IMR-90 (cell line): ENCODE measurements around the gene HES6. TPM values are rescaled to one million over a fixed set of nuclear protein-coding genes. Genes with fewer than 3 reads are reported as not detected.

Source experiments
- ATAC-seq: fragments of 200-7000 bp; cut with Tn5 transposase; 2 replicates; pipeline ENCODE4 v1.9.1; 2020; ENCODE audit warnings: low read depth, mild to moderate bottlenecking, moderate library complexity
- BruUV-seq: library from RNA; stranded (reverse); fragments of 400-500 nt; replicated peaks from 2 replicates; lab custom pipeline; 2021; lab: Mats Ljungman, UMichigan
- CTCF ChIA-PET: fragments of 300-600 bp; formaldehyde crosslinking; extraction: SDS; loops from one replicate; lab custom pipeline; 2021; ENCODE audit warnings: antibody characterized with exemption; lab: Yijun Ruan, JAX
- POLR2A ChIA-PET: fragments of 300-600 bp; sonication (Branson Sonifier 250); formaldehyde crosslinking; loops from one replicate; lab custom pipeline; 2022; ENCODE audit warnings: antibody characterized with exemption; ENCODE audit not compliant: unreplicated experiment; lab: Charles Lee
- DNase-seq: peaks from one replicate; pipeline ENCODE4 v3.0.0; 2013
- H2AFZ ChIP-seq: replicated peaks from 2 replicates; pipeline ENCODE3; 2013; ENCODE audit warnings: low read length, mild to moderate bottlenecking; ENCODE audit not compliant: poor library complexity
- H2AK5ac ChIP-seq: 2 replicates; pipeline ENCODE4 v1.6.1; 2013; ENCODE audit warnings: low read depth, low read length, inconsistent platforms
- H2AK9ac ChIP-seq: replicated peaks from 2 replicates; pipeline ENCODE3; 2013; ENCODE audit warnings: mild to moderate bottlenecking, low read depth, low read length, moderate library complexity; ENCODE audit not compliant: poor library complexity
- H2BK120ac ChIP-seq: 2 replicates; pipeline ENCODE4 v1.6.1; 2013; ENCODE audit warnings: low read depth, low read length, inconsistent platforms
- H2BK15ac ChIP-seq: 3 replicates; pipeline ENCODE4 v1.6.1; 2013; ENCODE audit warnings: low read depth, low read length, inconsistent platforms
- H2BK20ac ChIP-seq: 2 replicates; pipeline ENCODE4 v1.6.1; 2013; ENCODE audit warnings: low read depth, mild to moderate bottlenecking, inconsistent platforms, low read length, moderate library complexity
- H2BK5ac ChIP-seq: 2 replicates; pipeline ENCODE4 v1.6.1; 2013; ENCODE audit warnings: mild to moderate bottlenecking, low read depth, low read length, inconsistent platforms; ENCODE audit not compliant: poor library complexity, severe bottlenecking
- H3K14ac ChIP-seq: replicated peaks from 2 replicates; pipeline ENCODE4 v1.6.1; 2013; ENCODE audit warnings: low read depth, low read length, inconsistent platforms
- H3K18ac ChIP-seq: 2 replicates; pipeline ENCODE4 v1.6.1; 2013; ENCODE audit warnings: low read depth, low read length, control low read depth
- H3K23ac ChIP-seq: 2 replicates; pipeline ENCODE4 v1.6.1; 2013; ENCODE audit warnings: low read depth, low read length, inconsistent platforms
- H3K27ac ChIP-seq: 2 replicates; pipeline ENCODE4 v1.5.1; 2013; ENCODE audit warnings: mild to moderate bottlenecking, control low read depth, low read length; ENCODE audit not compliant: insufficient read depth
- H3K27me3 ChIP-seq: 2 replicates; pipeline ENCODE4 v1.6.1; 2013; ENCODE audit warnings: low read length; ENCODE audit not compliant: control insufficient read depth, insufficient read depth
- H3K36me3 ChIP-seq: 2 replicates; pipeline ENCODE4 v1.6.1; 2013; ENCODE audit warnings: low read length, mixed read lengths; ENCODE audit not compliant: control insufficient read depth, insufficient read depth
- H3K4ac ChIP-seq: 2 replicates; pipeline ENCODE4 v1.6.1; 2013; ENCODE audit warnings: low read depth, low read length, inconsistent platforms
- H3K4me1 ChIP-seq: 2 replicates; pipeline ENCODE4 v1.6.1; 2013; ENCODE audit warnings: low read length, mixed read lengths; ENCODE audit not compliant: control insufficient read depth, insufficient read depth
- H3K4me2 ChIP-seq: 2 replicates; pipeline ENCODE4 v1.6.1; 2013; ENCODE audit warnings: low read depth, mild to moderate bottlenecking, control low read depth, low read length, moderate library complexity
- H3K4me3 ChIP-seq: 2 replicates; pipeline ENCODE4 v1.5.1; 2013; ENCODE audit warnings: low read depth, mild to moderate bottlenecking, control low read depth, low read length, moderate library complexity; ENCODE audit not compliant: insufficient read depth
- H3K56ac ChIP-seq: 2 replicates; pipeline ENCODE4 v1.6.1; 2013; ENCODE audit warnings: low read length, inconsistent platforms; ENCODE audit not compliant: insufficient read depth; ENCODE audit errors: extremely low read depth
- H3K79me1 ChIP-seq, 2 experiments: 2 replicates each; pipeline ENCODE4 v1.6.1; 2013; ENCODE audit warnings: low read length in 2 of 2, inconsistent platforms in 1 of 2, low read depth in 1 of 2
- H3K9ac ChIP-seq: 2 replicates; pipeline ENCODE4 v1.6.1; 2013; ENCODE audit warnings: low read depth, low read length, control low read depth
- H3K9me1 ChIP-seq: 2 replicates; pipeline ENCODE4 v1.6.1; 2013; ENCODE audit warnings: low read length, inconsistent platforms; ENCODE audit not compliant: insufficient read depth
- H3K9me3 ChIP-seq: 2 replicates; pipeline ENCODE4 v1.6.1; 2013; ENCODE audit warnings: low read length; ENCODE audit not compliant: control insufficient read depth, insufficient read depth
- H4K20me1 ChIP-seq: 2 replicates; pipeline ENCODE4 v1.6.1; 2013; ENCODE audit warnings: low read length, inconsistent platforms; ENCODE audit not compliant: insufficient read depth
- H4K5ac ChIP-seq: 2 replicates; pipeline ENCODE4 v1.6.1; 2013; ENCODE audit warnings: mild to moderate bottlenecking, low read depth, low read length, control low read depth
- H4K8ac ChIP-seq, 2 experiments: 2 replicates each; pipeline ENCODE4 v1.6.1; 2013; ENCODE audit warnings: low read depth in 2 of 2, low read length in 2 of 2, control low read depth in 1 of 2, inconsistent platforms in 1 of 2
- H4K91ac ChIP-seq: 2 replicates; pipeline ENCODE4 v1.6.1; 2013; ENCODE audit warnings: low read depth, low read length, inconsistent platforms; ENCODE audit not compliant: insufficient read depth
- CEBPB ChIP-seq: IDR thresholded peaks from 2 replicates; pipeline ENCODE4 v1.6.1; 2012; ENCODE audit warnings: low read depth, low read length, improper control_type of control experiment
- ELK1 ChIP-seq: fragments of 150-350 bp; IDR thresholded peaks from 2 replicates; pipeline ENCODE4 v1.6.1; 2016; ENCODE audit warnings: low read depth, mild to moderate bottlenecking, low read length, moderate library complexity, borderline replicate concordance
- POLR2A ChIP-seq: IDR thresholded peaks from 2 replicates; pipeline ENCODE4 v1.6.1; 2012; ENCODE audit warnings: mild to moderate bottlenecking, low read depth, low read length
- RAD21 ChIP-seq: IDR thresholded peaks from 2 replicates; pipeline ENCODE4 v1.6.1; 2012; ENCODE audit warnings: low read length, improper control_type of control experiment
- RFX5 ChIP-seq: IDR thresholded peaks from 2 replicates; pipeline ENCODE4 v1.8.0; 2012; ENCODE audit warnings: low read depth, mild to moderate bottlenecking, low read length, moderate library complexity
- SMC3 ChIP-seq: fragments of 150-350 bp; IDR thresholded peaks from 2 replicates; pipeline ENCODE4 v1.6.1; 2016; ENCODE audit warnings: low read depth, mild to moderate bottlenecking, antibody characterized with exemption, low read length, moderate library complexity
- WGBS, 2 experiments: methylation state at CpG; one replicate each; pipeline versions ENCODE4 v1.1.5 to v1.1.7; 2013; ENCODE audit warnings: missing lambda C conversion rate in 2 of 2; ENCODE audit not compliant: insufficient read length in 1 of 2; ENCODE audit errors: extremely low coverage in 2 of 2; 5-methylcytosine and 5-hydroxymethylcytosine counted together
- dilution Hi-C: fragments of 300-500 bp; cut with HindIII; formaldehyde crosslinking; loops from one replicate; pipeline ENCODE4 v1.14.3; 2018; ENCODE audit warnings: low sequenced_read_pairs; ENCODE audit not compliant: unreplicated experiment
- in situ Hi-C: fragments of 300-500 bp; cut with MboI; formaldehyde crosslinking; loops from 3 replicates; pipeline ENCODE4 v1.14.3; 2019; ENCODE audit warnings: low sequenced_read_pairs, inconsistent platforms, mixed read lengths
- intact Hi-C: fragments of 100-400 bp; cut with micrococcal nuclease; formaldehyde crosslinking; loops from 2 replicates; pipeline ENCODE4 v1.10.0; 2022
- polyA plus RNA-seq, 3 experiments: library from polyadenylated mRNA; depleted of rRNA; stranded (reverse); fragments of >200 nt; gene quantifications; 2 replicates each; pipeline ENCODE4 v1.2.3, GENCODE V29; 2012; ENCODE audit warnings: low replicate concordance in 1 of 3
- total RNA-seq: library from RNA; depleted of rRNA; stranded (reverse); fragments of >200 nt; gene quantifications from 2 replicates; pipeline ENCODE4 v1.2.3, GENCODE V29; 2012

Gene HES6
- total and polyA plus RNA-seq, 2 of the 4 experiments (the other 2 are of a cell fraction), result 1.3 to 3.3 TPM

GRCh38 chr2:238284802-238285515 lies 45.1 kb upstream of the HES6 start:
- H2AK5ac ChIP-seq, result peak overlapping the region; percentile 69; the same call in 1 of the 2 replicates
- peak overlapping the region in 1 of 2 experiments; percentile 78; a peak in 2 of 4 replicates for H4K8ac ChIP-seq
- H3K23ac ChIP-seq, result no peak overlapping the region
- H4K91ac ChIP-seq, result peak overlapping the region; percentile 62
- H3K36me3 ChIP-seq, result no peaks in the 10 kb centered on the region
- no peaks in the 10 kb centered on the region; the same call in 1 of the 2 replicates for H4K20me1 ChIP-seq
- POLR2A ChIA-PET, result no interaction called here
- H2AK9ac ChIP-seq, result peak overlapping the region; percentile 31
- H3K4me1 ChIP-seq, result peaks cover 23% of the 10 kb centered on the region
- no peak overlapping the region for H3K4me3 ChIP-seq
- no peaks in the 10 kb centered on the region for H3K9me3 ChIP-seq
- no peak overlapping the region for H2AFZ ChIP-seq
- H2BK15ac ChIP-seq, result peak overlapping the region; percentile 39; the same call in 1 of the 3 replicates
- WGBS, 2 experiments, result 60% methylated on average over 2 of the region's 11 CpGs; no CpG with 5 or more reads in 1 of the 2 experiments
- peak overlapping the region; percentile 73 for H3K14ac ChIP-seq
- H3K9ac ChIP-seq, result no peak overlapping the region
- in situ Hi-C loops, result no loop called here
- TF ChIP-seq RAD21 (no peak), RFX5 (no peak), CEBPB (no peak), SMC3 (no peak), POLR2A (no peak), ELK1 (no peak)
- no peak overlapping the region for H3K56ac ChIP-seq
- no peak for DNase-seq
- H3K4me2 ChIP-seq, result no peak overlapping the region; the same call in 1 of the 2 replicates
- no peak overlapping the region; the same call in 1 of the 2 replicates for H3K18ac ChIP-seq
- H3K27ac ChIP-seq, result peak overlapping the region; percentile 31; the same call in 1 of the 2 replicates
- BruUV-seq, result no TSS peak
- H3K27me3 ChIP-seq, result no peaks in the 10 kb centered on the region
- H3K9me1 ChIP-seq, result peaks cover 14% of the 10 kb centered on the region
- dilution Hi-C loops, result no loop called here
- intact Hi-C loops, result loop anchor here (5.0 to 10.0 kb wide), 2 partner anchors 147 to 610 kb away; no protein-coding TSS in a partner anchor
- no peak overlapping the region for H2BK5ac ChIP-seq
- H3K4ac ChIP-seq, result peak overlapping the region; percentile 51
- H4K5ac ChIP-seq, result no peak overlapping the region; the same call in 1 of the 2 replicates
- CTCF ChIA-PET, result interaction anchor here (0.6 kb wide), 1 partner anchor 19 kb away, joined by 6 read pairs; no protein-coding TSS in a partner anchor
- ATAC-seq, result no peak
- peak overlapping the region; percentile 68 for H2BK120ac ChIP-seq
- H3K79me1 ChIP-seq, result peaks cover 20 to 61% of the 10 kb centered on the region in 2 experiments
- peak overlapping the region; percentile 31; the same call in 1 of the 2 replicates for H2BK20ac ChIP-seq
